ENCODE data around the gene ARHGEF17. TPM values are rescaled to one million over a fixed set of nuclear protein-coding genes. Genes with fewer than 3 reads are reported as not detected.

ARHGEF17 gene
- polyA plus RNA-seq, 2 of the 4 experiments (the other 2 are of a cell fraction), result 7.0 to 16.2 TPM

GRCh38 chr11:73295241-73295995 is 12.7 kb upstream of the ARHGEF17 start (continued):
- no peak for TF ChIP-seq TFCP2L1 (CRISPR knock-in tag; IDR thresholded peaks at IDR 0.05)
- TF ChIP-seq ZNF302 (CRISPR knock-in tag; IDR thresholded peaks at IDR 0.05), result no peak
- no peak for TF ChIP-seq NFE2L2 (conservative IDR thresholded peaks at IDR 0.05; ENCODE audit: low read length)
- TF ChIP-seq TP53 (CRISPR knock-in tag; IDR thresholded peaks at IDR 0.05), result no peak
- TF ChIP-seq EHMT2 (IDR thresholded peaks at IDR 0.05; ENCODE audit: low read depth), result no peak
- no peak for TF ChIP-seq E2F6 (IDR thresholded peaks at IDR 0.05; ENCODE audit: borderline replicate concordance, low read depth)
- TF ChIP-seq RNF2 (IDR thresholded peaks at IDR 0.05; ENCODE audit: borderline replicate concordance, low read depth), result no peak
- TF ChIP-seq CEBPB (IDR thresholded peaks at IDR 0.05), result no peak
- TF ChIP-seq ZFP36 (IDR thresholded peaks at IDR 0.05; ENCODE audit: borderline replicate concordance, partially characterized antibody), result no peak
- TF ChIP-seq POLR2A (IDR thresholded peaks at IDR 0.05; ENCODE audit: low read length), result no peak
- TF ChIP-seq HMGXB4 (CRISPR knock-in tag; IDR thresholded peaks at IDR 0.05; ENCODE audit: borderline replicate concordance), result no peak
- TF ChIP-seq MYC (IDR thresholded peaks at IDR 0.05; ENCODE audit: borderline replicate concordance, low read length), result no peak
- no peak for TF ChIP-seq FOSL2 (IDR thresholded peaks at IDR 0.05)
- no peak for TF ChIP-seq FOSL2 (CRISPR knock-in tag; IDR thresholded peaks at IDR 0.05)
- no peak for TF ChIP-seq ELK1 (IDR thresholded peaks at IDR 0.05; ENCODE audit: low read depth, low read length)
- TF ChIP-seq CTCF (IDR thresholded peaks at IDR 0.05), result peak; percentile 86
- no peak for TF ChIP-seq GATA3 (IDR thresholded peaks at IDR 0.05; ENCODE audit: borderline replicate concordance)
- no peak for TF ChIP-seq USF2 (IDR thresholded peaks at IDR 0.05)
- no peak for TF ChIP-seq MAZ (IDR thresholded peaks at IDR 0.05; ENCODE audit: borderline replicate concordance, low read depth, low read length)
- TF ChIP-seq MAX (IDR thresholded peaks at IDR 0.05), result 0 out of 2 replicates have a peak, but pooled peaks have one; percentile 34
- TF ChIP-seq HOXB5 (CRISPR knock-in tag; IDR thresholded peaks at IDR 0.05), result no peak
- no peak for TF ChIP-seq SREBF2 (IDR thresholded peaks at IDR 0.05)

GRCh38 chr11:73295996-73296318 is 12.1 kb upstream of the ARHGEF17 start:
- Histone ChIP-seq H3K9me3 (no peaks in the 10 kb centered on the region), H3K4me1 (peaks cover 8% of the 10 kb centered on the region), H3K27ac (no peak overlapping the region), H3K4me3 (no peak overlapping the region), H3K4me2 (no peak overlapping the region)
- no peak for ATAC-seq
- 85% methylated on average over 3 of the region's 3 CpGs for WGBS (ENCODE audit: missing lambda C conversion rate)
- FAIRE-seq, result no peak
- POLR2A ChIA-PET, result no interaction called here
- CTCF ChIA-PET, result interaction anchor here (1.0 to 25.1 kb wide), 6 partner anchors 12 to 107 kb away, joined by 3 to 527 read pairs (median 98); partner anchors contain the start of gene ARHGEF17
- DNase-seq (ENCODE audit: low read depth in 1 of 2, low spot score in 1 of 2), result no peak
- no peak for TF ChIP-seq HEYL (CRISPR knock-in tag; IDR thresholded peaks at IDR 0.05)
- no peak for TF ChIP-seq ZSCAN20 (CRISPR knock-in tag; IDR thresholded peaks at IDR 0.05)
- TF ChIP-seq BCL3 (IDR thresholded peaks at IDR 0.05), result no peak
- no peak for TF ChIP-seq GATA3 (IDR thresholded peaks at IDR 0.05; ENCODE audit: borderline replicate concordance)
- TF ChIP-seq RCOR1 (IDR thresholded peaks at IDR 0.05; ENCODE audit: low read depth, low read length), result no peak
- no peak for TF ChIP-seq NR3C1 (IDR thresholded peaks at IDR 0.05)
- no peak for TF ChIP-seq POLR2A (IDR thresholded peaks at IDR 0.05; ENCODE audit: low read length)
- no peak for TF ChIP-seq CTCF (IDR thresholded peaks at IDR 0.05)
- TF ChIP-seq CHD4 (IDR thresholded peaks at IDR 0.05; ENCODE audit: borderline replicate concordance), result no peak

Measured in A549 (cell line).